NT2/D1 (cell line): ENCODE results near the gene WASHC2A.
"Not testable (repeated sequence)": the region's sequence is repeated elsewhere in the genome, so short reads cannot be mapped to it uniquely, and the experiment has no call there.

ENCODE experiments used
- SUZ12 ChIP-seq: IDR thresholded peaks from 2 replicates; pipeline ENCODE4 v1.6.1; 2011; ENCODE audit not compliant: insufficient read length, insufficient read depth; ENCODE audit errors: extremely low read depth
- YY1 ChIP-seq: IDR thresholded peaks from 2 replicates; pipeline ENCODE4 v1.6.1; 2011; ENCODE audit not compliant: insufficient read length, insufficient read depth
- ZNF274 ChIP-seq: IDR thresholded peaks from 2 replicates; pipeline ENCODE4 v1.6.1; 2011; ENCODE audit warnings: mild to moderate bottlenecking, low read depth, low read length

GRCh38 chr10:50165038-50165437 lies 97.3 kb downstream of the WASHC2A start:
- TF ChIP-seq ZNF274, YY1, SUZ12: not testable (repeated sequence)
